Inferior parietal cortex (tissue), 1 donor: ENCODE measurements around the gene ELOA2.
"Not testable (repeated sequence)": the region's sequence is repeated elsewhere in the genome, so short reads cannot be mapped to it uniquely, and the experiment has no call there.

Source experiments
- DNase-seq: peaks from one replicate; pipeline ENCODE4 v3.0.0-alpha.2; 2016; ENCODE audit errors: extremely low spot score

The ELOA2 gene

DNA sequence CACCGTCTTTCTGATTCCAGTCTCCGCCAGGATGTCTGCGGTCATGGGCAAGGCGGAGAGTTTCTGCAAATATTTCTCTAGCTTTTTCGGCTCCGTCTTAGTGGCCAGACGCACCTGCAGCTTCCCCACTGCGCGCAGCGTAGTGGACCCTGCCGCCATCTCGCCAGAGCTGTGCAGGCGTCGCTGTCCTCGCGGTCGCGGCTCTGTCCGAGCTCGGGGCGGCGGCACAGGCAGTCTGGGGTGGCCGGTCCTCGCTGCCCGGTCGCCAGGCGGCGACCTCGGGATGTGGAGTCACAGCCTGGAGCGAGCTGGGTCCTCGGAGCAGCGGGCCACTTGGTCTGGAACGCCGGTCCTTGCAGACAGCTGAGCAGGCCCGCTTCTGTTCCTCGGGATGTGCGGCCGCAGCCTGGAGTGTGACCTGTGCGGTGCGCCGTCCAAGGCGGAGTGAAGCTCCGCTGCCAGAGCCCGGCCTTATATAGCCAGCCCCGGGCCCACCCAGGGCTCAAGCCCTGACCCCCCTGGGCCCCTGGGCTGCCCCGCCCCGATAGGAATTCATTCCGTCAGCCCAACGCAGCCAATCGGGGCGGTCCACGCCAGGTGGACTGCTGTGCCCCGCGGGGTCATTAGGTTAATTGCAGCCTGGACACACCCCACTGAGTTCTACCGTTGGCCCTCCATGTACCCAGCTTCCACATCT, 11.5 kb downstream of the ELOA2 start:
- DNase-seq: not testable (repeated sequence)

DNA sequence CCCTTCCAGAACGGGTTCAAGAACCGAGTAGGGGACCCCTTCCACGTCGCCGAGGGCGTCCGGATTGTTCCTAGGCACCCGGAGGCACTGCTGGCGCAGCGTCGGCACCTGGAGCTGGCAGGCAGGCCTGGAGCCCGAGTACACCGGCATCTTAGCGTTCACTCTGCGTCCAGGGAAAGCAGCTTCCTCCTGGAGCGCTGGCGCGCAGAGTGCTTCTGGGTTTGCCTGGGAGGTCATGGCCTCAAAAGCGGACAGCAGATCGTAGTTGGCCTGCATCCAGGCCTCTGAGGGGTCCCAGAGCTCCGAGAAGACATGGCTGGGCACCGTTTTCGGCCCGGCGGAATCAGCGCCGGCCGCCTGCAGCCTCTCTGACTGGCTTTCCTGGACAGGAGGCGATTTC, 12.6 kb downstream of the ELOA2 start:
- DNase-seq: not testable (repeated sequence)

DNA sequence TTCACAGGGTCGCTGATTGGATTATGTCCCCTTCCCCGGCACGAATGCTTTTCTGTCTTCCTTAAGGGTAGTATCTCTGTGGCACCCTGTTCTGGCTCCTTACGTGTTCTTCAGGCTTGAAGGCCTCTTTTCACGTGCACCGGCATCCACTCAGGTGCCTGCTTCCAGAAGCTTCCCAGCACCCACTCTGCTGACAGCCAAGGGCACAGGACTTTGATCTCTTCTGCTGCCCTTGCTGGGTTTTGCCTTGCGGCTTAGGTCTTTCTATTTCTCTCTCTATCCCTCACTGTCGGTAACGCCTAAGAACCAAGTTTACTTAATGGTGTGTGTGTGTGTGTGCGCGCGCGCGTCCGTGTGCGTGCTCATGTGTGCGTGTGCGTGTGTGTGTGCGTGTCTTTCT, 14.7 kb downstream of the ELOA2 start:
- DNase-seq: not testable (repeated sequence)

DNA sequence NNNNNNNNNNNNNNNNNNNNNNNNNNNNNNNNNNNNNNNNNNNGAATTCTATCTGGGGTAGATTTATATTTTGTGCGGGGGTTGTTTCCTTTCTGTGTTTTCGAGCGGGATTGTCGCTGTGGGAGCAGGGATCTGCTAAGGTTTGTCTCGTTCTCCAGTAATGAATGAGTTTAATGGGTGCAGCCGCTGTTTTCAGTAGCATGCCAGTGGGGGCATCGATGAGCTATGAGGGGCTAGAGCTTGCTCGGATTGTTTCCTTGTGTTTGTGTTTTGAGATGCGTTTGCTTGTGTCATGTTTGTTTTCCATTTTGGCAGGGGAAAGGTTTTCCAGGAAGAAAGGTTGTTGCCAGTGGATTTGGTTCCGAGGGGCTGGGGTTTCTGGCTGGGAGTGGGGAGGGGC, 15.6 kb downstream of the ELOA2 start:
- not testable (repeated sequence) for DNase-seq
